ENCODE results near the gene PPARD. TPM values are rescaled to one million over a fixed set of nuclear protein-coding genes. Genes with fewer than 3 reads are reported as not detected.
"Not testable (repeated sequence)": the region's sequence is repeated elsewhere in the genome, so short reads cannot be mapped to it uniquely, and the experiment has no call there.

PPARD gene
- polyA plus RNA-seq, 12 donors, result 16.9 to 26.4 (median 21.1) TPM; not detected in 1

- no peak for DNase-seq
Measured at GRCh38 chr6:35403544-35404442, 61.4 kb downstream of the PPARD start.

- DNase-seq, result no peak
Measured at GRCh38 chr6:35406711-35407485, 64.5 kb downstream of the PPARD start.

GRCh38 chr6:35409245-35409644 is 66.9 kb downstream of the PPARD start:
- DNase-seq, result no peak

GRCh38 chr6:35410131-35410530 is 67.8 kb downstream of the PPARD start:
- DNase-seq, result no peak

- DNase-seq, result no peak
Measured at GRCh38 chr6:35411066-35411465, 68.7 kb downstream of the PPARD start.

- no peak for DNase-seq
Measured at GRCh38 chr6:35412102-35412501, 69.7 kb downstream of the PPARD start.

GRCh38 chr6:35413911-35414310 is 71.6 kb downstream of the PPARD start:
- no peak for DNase-seq

- DNase-seq, result peak; percentile 48
Measured at GRCh38 chr6:35415065-35415891, 72.9 kb downstream of the PPARD start.

- DNase-seq, result no peak
Measured at GRCh38 chr6:35417979-35418661, 75.8 kb downstream of the PPARD start.

- DNase-seq, result peak; percentile 19
Measured at GRCh38 chr6:35419417-35419816, 77.1 kb downstream of the PPARD start.

GRCh38 chr6:35419961-35420360 is 77.6 kb downstream of the PPARD start:
- no peak for DNase-seq

- DNase-seq, result no peak
Measured at GRCh38 chr6:35425284-35425683, 82.9 kb downstream of the PPARD start.

- DNase-seq, result no peak
Measured at GRCh38 chr6:35426074-35426473, 83.7 kb downstream of the PPARD start.

- DNase-seq, result no peak
Measured at GRCh38 chr6:35427435-35427834, 85.1 kb downstream of the PPARD start.

GRCh38 chr6:35427851-35428321 is 85.5 kb downstream of the PPARD start:
- no peak for DNase-seq

GRCh38 chr6:35428421-35429149 is 86.2 kb downstream of the PPARD start:
- DNase-seq, result no peak

GRCh38 chr6:35429463-35429862 is 87.1 kb downstream of the PPARD start:
- no peak for DNase-seq

- no peak for DNase-seq
Measured at GRCh38 chr6:35432291-35432690, 89.9 kb downstream of the PPARD start.

GRCh38 chr6:35432702-35433101 is 90.3 kb downstream of the PPARD start:
- not testable (repeated sequence) for DNase-seq

- DNase-seq, result no peak
Measured at GRCh38 chr6:35435074-35435837, 92.9 kb downstream of the PPARD start.
